ENCODE measurements around the gene ABLIM2.
A peak's percentile ranks its signal among the peaks of the same experiment; 100 is the strongest.

Gene ABLIM2

GRCh38 chr4:8158710-8159536, at the start of gene ABLIM2:
ABLIM2 (minus strand) TSS chr4:8158813; CDS start chr4:8158689, 124 bp downstream.
- TF ChIP-seq CTCF (IDR thresholded peaks at IDR 0.05; ENCODE audit: insufficient read depth, low read depth, low read length, missing control alignments): no peak
- peak; percentile 99 for DNase-seq (ENCODE audit: low read depth)

GRCh38 chr4:8207314-8207713, 48.7 kb upstream of the ABLIM2 start:
- no peak overlapping the region for H3K4me3 ChIP-seq (ENCODE audit: low read depth, low read length)
- TF ChIP-seq CTCF (IDR thresholded peaks at IDR 0.05; ENCODE audit: insufficient read depth, low read depth, low read length, missing control alignments): no peak
- no peak for DNase-seq (ENCODE audit: low read depth)

More at GRCh38 chr4:8158710-8159536, at the start of gene ABLIM2:
- H3K4me3 ChIP-seq (ENCODE audit: low read depth, low read length): peak within 1 kb of the TSS; percentile 88

- DNase-seq (ENCODE audit: low read depth): peak; percentile 21
- TF ChIP-seq CTCF (IDR thresholded peaks at IDR 0.05; ENCODE audit: insufficient read depth, low read depth, low read length, missing control alignments): no peak
- no peak overlapping the region for H3K4me3 ChIP-seq (ENCODE audit: low read depth, low read length)
Measured at GRCh38 chr4:8205749-8206611, 47.4 kb upstream of the ABLIM2 start.

GRCh38 chr4:8205241-8205707, 46.7 kb upstream of the ABLIM2 start:
- H3K4me3 ChIP-seq (ENCODE audit: low read depth, low read length): no peak overlapping the region
- no peak for DNase-seq (ENCODE audit: low read depth)

GRCh38 chr4:8204576-8205227, 46.1 kb upstream of the ABLIM2 start:
- no peak overlapping the region for H3K4me3 ChIP-seq (ENCODE audit: low read depth, low read length)
- no peak for DNase-seq (ENCODE audit: low read depth)
- TF ChIP-seq CTCF (IDR thresholded peaks at IDR 0.05; ENCODE audit: insufficient read depth, low read depth, low read length, missing control alignments): no peak

More at GRCh38 chr4:8205241-8205707, 46.7 kb upstream of the ABLIM2 start:
- TF ChIP-seq CTCF (IDR thresholded peaks at IDR 0.05; ENCODE audit: insufficient read depth, low read depth, low read length, missing control alignments): no peak

GRCh38 chr4:8203817-8204216, 45.2 kb upstream of the ABLIM2 start:
- no peak overlapping the region for H3K4me3 ChIP-seq (ENCODE audit: low read depth, low read length)
- no peak for TF ChIP-seq CTCF (IDR thresholded peaks at IDR 0.05; ENCODE audit: insufficient read depth, low read depth, low read length, missing control alignments)
- DNase-seq (ENCODE audit: low read depth): no peak

All from GM12865 (cell line).